OCI-LY7 (cell line): ENCODE measurements around the gene HRAS. TPM values are rescaled to one million over a fixed set of nuclear protein-coding genes. Genes with fewer than 3 reads are reported as not detected.

Experiments used
- BruUV-seq: library from RNA; stranded (reverse); fragments of 400-500 nt; replicated peaks from 2 replicates; lab custom pipeline; 2021; lab: Mats Ljungman, UMichigan
- CTCF ChIA-PET: fragments of 300-600 bp; sonication (Branson Sonifier 250); formaldehyde crosslinking; loops from one replicate; lab custom pipeline; 2022; ENCODE audit warnings: antibody characterized with exemption; ENCODE audit not compliant: unreplicated experiment; lab: Charles Lee
- POLR2A ChIA-PET: fragments of 300-600 bp; sonication (Branson Sonifier 250); formaldehyde crosslinking; loops from one replicate; lab custom pipeline; 2022; ENCODE audit warnings: antibody characterized with exemption; lab: Charles Lee
- DNase-seq: peaks from one replicate; pipeline ENCODE4 v3.0.0-alpha.2; 2015; ENCODE audit warnings: low spot score
- H2AFZ ChIP-seq: fragments of 200-600 bp; sonication (generic), shearing (Covaris generic); 2 replicates; pipeline ENCODE4 v1.6.1; 2014; ENCODE audit warnings: mild to moderate bottlenecking, antibody characterized with exemption, low read length, moderate library complexity
- H3K27ac ChIP-seq: fragments of 200-600 bp; sonication (generic); 2 replicates; pipeline ENCODE4 v1.5.1; 2014; ENCODE audit warnings: mixed run types, low read depth, mild to moderate bottlenecking, moderate library complexity, low read length, inconsistent platforms; ENCODE audit not compliant: poor library complexity, severe bottlenecking
- H3K36me3 ChIP-seq: fragments of 200-600 bp; sonication (generic); 2 replicates; pipeline ENCODE4 v1.6.1; 2014; ENCODE audit warnings: mild to moderate bottlenecking, antibody characterized with exemption, low read length, moderate library complexity, mixed read lengths; ENCODE audit not compliant: insufficient read depth
- H3K4me1 ChIP-seq: fragments of 200-600 bp; sonication (generic); 2 replicates; pipeline ENCODE4 v1.5.1; 2014; ENCODE audit warnings: mild to moderate bottlenecking, low read length; ENCODE audit not compliant: insufficient read depth, poor library complexity, severe bottlenecking
- H3K4me2 ChIP-seq: fragments of 200-600 bp; sonication (generic); 2 replicates; pipeline ENCODE4 v1.6.1; 2014; ENCODE audit warnings: mild to moderate bottlenecking, low read length
- H3K4me3 ChIP-seq: fragments of 200-600 bp; sonication (generic); 2 replicates; pipeline ENCODE4 v1.5.1; 2014; ENCODE audit warnings: mild to moderate bottlenecking, low read depth, low read length; ENCODE audit not compliant: poor library complexity, severe bottlenecking
- H3K79me2 ChIP-seq: fragments of 200-600 bp; sonication (generic); 2 replicates; pipeline ENCODE4 v1.6.1; 2016; ENCODE audit warnings: low read depth, mild to moderate bottlenecking, low read length, moderate library complexity, mixed read lengths; ENCODE audit not compliant: insufficient read depth
- H3K9me2 ChIP-seq: fragments of 200-600 bp; sonication (generic); 2 replicates; pipeline ENCODE4 v1.6.1; 2016; ENCODE audit warnings: mild to moderate bottlenecking, low read length, mixed read lengths; ENCODE audit not compliant: insufficient read depth
- H3K9me3 ChIP-seq: fragments of 200-600 bp; sonication (generic); 2 replicates; pipeline ENCODE4 v1.6.1; 2014; ENCODE audit warnings: mild to moderate bottlenecking, mixed run types, low read length, mixed read lengths
- H4K20me1 ChIP-seq: fragments of 200-600 bp; sonication (generic); 2 replicates; pipeline ENCODE4 v1.6.1; 2014; ENCODE audit warnings: mild to moderate bottlenecking, antibody characterized with exemption, low read length, moderate library complexity, mixed read lengths; ENCODE audit not compliant: insufficient read depth
- CTCF ChIP-seq: fragments of 200-600 bp; sonication (generic); conservative IDR thresholded peaks from 2 replicates; pipeline ENCODE4 v1.5.1; 2014; ENCODE audit warnings: mild to moderate bottlenecking, antibody characterized with exemption, low read length, moderate library complexity, mixed read lengths
- EZH2phosphoT487 ChIP-seq: fragments of 200-600 bp; sonication (generic); IDR thresholded peaks from 2 replicates; pipeline ENCODE4 v1.6.1; 2018; ENCODE audit warnings: low read depth, borderline replicate concordance, mild to moderate bottlenecking, mixed run types, antibody characterized with exemption, low read length, moderate library complexity, mixed read lengths
- intact Hi-C: fragments of 100-400 bp; cut with micrococcal nuclease; formaldehyde crosslinking; loops from one replicate; pipeline ENCODE4 v1.10.0; 2022; ENCODE audit not compliant: unreplicated experiment
- total RNA-seq, 2 experiments: library from RNA; depleted of rRNA in 1 of 2; stranded (reverse); fragments of >200 nt in 1 of 2; shearing (Covaris generic) in 1 of 2; gene quantifications; 2 replicates each; pipeline ENCODE4 v1.2.3, GENCODE V29; 2014 to 2022

The HRAS gene
- total RNA-seq, 2 experiments from 2014 or later, result 46.9 to 53.0 TPM

DNA sequence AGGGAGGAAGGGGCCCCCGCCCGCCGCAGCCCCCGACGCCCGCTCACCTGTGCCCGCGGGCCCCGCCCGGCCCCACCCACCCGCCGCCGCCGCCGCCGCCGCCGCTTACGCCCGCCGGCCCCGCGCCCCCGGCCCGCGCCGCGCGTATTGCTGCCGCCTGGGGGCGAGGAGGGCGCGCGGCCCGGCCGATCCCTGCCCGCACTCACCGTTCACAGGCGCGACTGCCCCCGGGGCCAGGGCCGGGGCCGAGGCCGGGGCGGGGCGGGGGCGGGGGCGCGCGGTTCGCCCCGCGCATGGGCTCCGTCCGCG, 212 bp downstream of the HRAS start:
- Histone ChIP-seq H3K9me3 (no peaks in the 10 kb centered on the region), H3K4me3 (peak overlapping the region; percentile 94), H3K36me3 (peaks cover 17% of the 10 kb centered on the region; the same call in 1 of the 2 replicates), H3K4me1 (peaks cover 32% of the 10 kb centered on the region), H4K20me1 (no peaks in the 10 kb centered on the region), H3K27ac (peak overlapping the region; percentile 34), H3K79me2 (no peaks in the 10 kb centered on the region), H3K9me2 (no peaks in the 10 kb centered on the region), H3K4me2 (peak overlapping the region; percentile 92), H2AFZ (no peak overlapping the region)
- intact Hi-C loops, result loop anchor here (5.0 kb wide), 1 partner anchor 88 kb away; no protein-coding TSS in a partner anchor
- ChIA-PET POLR2A (no interaction called here), CTCF (no interaction called here)
- no peak for TF ChIP-seq EZH2phosphoT487
- no peak for TF ChIP-seq CTCF
- no peak for DNase-seq
- no TSS peak for BruUV-seq

DNA sequence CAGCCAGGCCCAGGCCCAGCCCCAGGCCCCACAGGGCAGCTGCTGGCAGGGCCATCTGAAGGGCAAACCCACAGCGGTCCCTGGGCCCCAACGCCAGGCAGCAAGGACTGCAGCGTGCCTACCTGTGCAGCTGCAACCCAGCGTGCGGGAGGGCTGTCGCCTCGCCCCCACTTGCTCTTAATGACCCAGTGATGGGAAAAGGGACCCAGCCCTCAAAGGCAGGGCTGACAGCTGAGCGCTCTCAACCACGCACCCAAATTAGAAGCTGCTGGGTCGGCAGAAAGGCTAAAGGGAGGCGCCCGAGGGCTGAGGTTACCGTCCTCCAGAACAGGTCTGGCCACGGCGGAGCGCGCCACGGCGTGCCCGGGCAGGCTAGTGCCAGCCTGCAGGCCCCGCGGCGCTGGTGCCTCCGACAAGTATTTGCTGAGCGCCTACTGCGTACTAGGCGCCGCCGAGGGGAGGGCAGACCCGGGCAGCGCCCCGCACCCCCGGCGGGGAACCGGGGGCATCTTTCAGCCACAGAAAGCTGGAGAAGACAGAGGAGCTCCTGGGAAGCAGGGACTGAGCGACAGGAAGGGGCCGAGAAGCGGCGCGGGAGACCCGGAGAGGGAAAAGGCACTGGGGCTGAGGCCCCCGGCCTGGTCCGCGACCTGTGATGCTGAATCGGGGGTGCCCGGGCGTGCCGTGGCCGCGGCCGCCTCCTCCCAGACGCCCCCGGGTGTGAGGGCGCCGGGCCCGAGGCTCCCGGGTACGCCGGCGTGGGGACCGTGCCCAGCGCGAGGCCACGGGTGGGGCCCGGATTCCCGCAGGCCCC, 773 bp downstream of the HRAS start:
- intact Hi-C loops, result loop anchor here (5.0 kb wide), 1 partner anchor 87 kb away; no protein-coding TSS in a partner anchor
- Histone ChIP-seq H3K9me3 (no peaks in the 10 kb centered on the region), H3K27ac (peak overlapping the region; percentile 34), H3K79me2 (no peaks in the 10 kb centered on the region), H3K4me3 (peak overlapping the region; percentile 94), H3K9me2 (no peaks in the 10 kb centered on the region), H3K4me2 (peak overlapping the region; percentile 92), H3K4me1 (peaks cover 32% of the 10 kb centered on the region), H2AFZ (no peak overlapping the region), H3K36me3 (peaks cover 17% of the 10 kb centered on the region; the same call in 1 of the 2 replicates), H4K20me1 (no peaks in the 10 kb centered on the region)
- ChIA-PET POLR2A (interaction anchor here (0.5 kb wide), 1 partner anchor 12 kb away, joined by 3 read pairs; no protein-coding TSS in a partner anchor), CTCF (no interaction called here)
- TF ChIP-seq EZH2phosphoT487 (no peak), CTCF (0 out of 2 replicates have a peak, but pooled peaks have one; percentile 26)
- peak; percentile 54 for DNase-seq
- BruUV-seq, result no TSS peak
